IMR-90 (cell line): ENCODE results near the gene PODNL1. TPM values are rescaled to one million over a fixed set of nuclear protein-coding genes. Genes with fewer than 3 reads are reported as not detected.
"Not testable (repeated sequence)": the region's sequence is repeated elsewhere in the genome, so short reads cannot be mapped to it uniquely, and the experiment has no call there.

Source experiments
- ATAC-seq: fragments of 200-7000 bp; cut with Tn5 transposase; 2 replicates; pipeline ENCODE4 v1.9.1; 2020; ENCODE audit warnings: low read depth, mild to moderate bottlenecking, moderate library complexity
- BruUV-seq: library from RNA; stranded (reverse); fragments of 400-500 nt; replicated peaks from 2 replicates; lab custom pipeline; 2021; lab: Mats Ljungman, UMichigan
- CTCF ChIA-PET: fragments of 300-600 bp; formaldehyde crosslinking; extraction: SDS; loops from one replicate; lab custom pipeline; 2021; ENCODE audit warnings: antibody characterized with exemption; lab: Yijun Ruan, JAX
- POLR2A ChIA-PET: fragments of 300-600 bp; sonication (Branson Sonifier 250); formaldehyde crosslinking; loops from one replicate; lab custom pipeline; 2022; ENCODE audit warnings: antibody characterized with exemption; ENCODE audit not compliant: unreplicated experiment; lab: Charles Lee
- DNase-seq: peaks from one replicate; pipeline ENCODE4 v3.0.0; 2013
- H2AFZ ChIP-seq: replicated peaks from 2 replicates; pipeline ENCODE3; 2013; ENCODE audit warnings: low read length, mild to moderate bottlenecking; ENCODE audit not compliant: poor library complexity
- H2AK5ac ChIP-seq: 2 replicates; pipeline ENCODE4 v1.6.1; 2013; ENCODE audit warnings: low read depth, low read length, inconsistent platforms
- H2AK9ac ChIP-seq: replicated peaks from 2 replicates; pipeline ENCODE3; 2013; ENCODE audit warnings: mild to moderate bottlenecking, low read depth, low read length, moderate library complexity; ENCODE audit not compliant: poor library complexity
- H2BK120ac ChIP-seq: 2 replicates; pipeline ENCODE4 v1.6.1; 2013; ENCODE audit warnings: low read depth, low read length, inconsistent platforms
- H2BK15ac ChIP-seq: 3 replicates; pipeline ENCODE4 v1.6.1; 2013; ENCODE audit warnings: low read depth, low read length, inconsistent platforms
- H2BK20ac ChIP-seq: 2 replicates; pipeline ENCODE4 v1.6.1; 2013; ENCODE audit warnings: low read depth, mild to moderate bottlenecking, inconsistent platforms, low read length, moderate library complexity
- H2BK5ac ChIP-seq: 2 replicates; pipeline ENCODE4 v1.6.1; 2013; ENCODE audit warnings: mild to moderate bottlenecking, low read depth, low read length, inconsistent platforms; ENCODE audit not compliant: poor library complexity, severe bottlenecking
- H3K14ac ChIP-seq: replicated peaks from 2 replicates; pipeline ENCODE4 v1.6.1; 2013; ENCODE audit warnings: low read depth, low read length, inconsistent platforms
- H3K18ac ChIP-seq: 2 replicates; pipeline ENCODE4 v1.6.1; 2013; ENCODE audit warnings: low read depth, low read length, control low read depth
- H3K23ac ChIP-seq: 2 replicates; pipeline ENCODE4 v1.6.1; 2013; ENCODE audit warnings: low read depth, low read length, inconsistent platforms
- H3K27ac ChIP-seq: 2 replicates; pipeline ENCODE4 v1.5.1; 2013; ENCODE audit warnings: mild to moderate bottlenecking, control low read depth, low read length; ENCODE audit not compliant: insufficient read depth
- H3K27me3 ChIP-seq: 2 replicates; pipeline ENCODE4 v1.6.1; 2013; ENCODE audit warnings: low read length; ENCODE audit not compliant: control insufficient read depth, insufficient read depth
- H3K36me3 ChIP-seq: 2 replicates; pipeline ENCODE4 v1.6.1; 2013; ENCODE audit warnings: low read length, mixed read lengths; ENCODE audit not compliant: control insufficient read depth, insufficient read depth
- H3K4ac ChIP-seq: 2 replicates; pipeline ENCODE4 v1.6.1; 2013; ENCODE audit warnings: low read depth, low read length, inconsistent platforms
- H3K4me1 ChIP-seq: 2 replicates; pipeline ENCODE4 v1.6.1; 2013; ENCODE audit warnings: low read length, mixed read lengths; ENCODE audit not compliant: control insufficient read depth, insufficient read depth
- H3K4me2 ChIP-seq: 2 replicates; pipeline ENCODE4 v1.6.1; 2013; ENCODE audit warnings: low read depth, mild to moderate bottlenecking, control low read depth, low read length, moderate library complexity
- H3K4me3 ChIP-seq: 2 replicates; pipeline ENCODE4 v1.5.1; 2013; ENCODE audit warnings: low read depth, mild to moderate bottlenecking, control low read depth, low read length, moderate library complexity; ENCODE audit not compliant: insufficient read depth
- H3K56ac ChIP-seq: 2 replicates; pipeline ENCODE4 v1.6.1; 2013; ENCODE audit warnings: low read length, inconsistent platforms; ENCODE audit not compliant: insufficient read depth; ENCODE audit errors: extremely low read depth
- H3K79me1 ChIP-seq, 2 experiments: 2 replicates each; pipeline ENCODE4 v1.6.1; 2013; ENCODE audit warnings: low read length in 2 of 2, inconsistent platforms in 1 of 2, low read depth in 1 of 2
- H3K9ac ChIP-seq: 2 replicates; pipeline ENCODE4 v1.6.1; 2013; ENCODE audit warnings: low read depth, low read length, control low read depth
- H3K9me1 ChIP-seq: 2 replicates; pipeline ENCODE4 v1.6.1; 2013; ENCODE audit warnings: low read length, inconsistent platforms; ENCODE audit not compliant: insufficient read depth
- H3K9me3 ChIP-seq: 2 replicates; pipeline ENCODE4 v1.6.1; 2013; ENCODE audit warnings: low read length; ENCODE audit not compliant: control insufficient read depth, insufficient read depth
- H4K20me1 ChIP-seq: 2 replicates; pipeline ENCODE4 v1.6.1; 2013; ENCODE audit warnings: low read length, inconsistent platforms; ENCODE audit not compliant: insufficient read depth
- H4K5ac ChIP-seq: 2 replicates; pipeline ENCODE4 v1.6.1; 2013; ENCODE audit warnings: mild to moderate bottlenecking, low read depth, low read length, control low read depth
- H4K8ac ChIP-seq, 2 experiments: 2 replicates each; pipeline ENCODE4 v1.6.1; 2013; ENCODE audit warnings: low read depth in 2 of 2, low read length in 2 of 2, control low read depth in 1 of 2, inconsistent platforms in 1 of 2
- H4K91ac ChIP-seq: 2 replicates; pipeline ENCODE4 v1.6.1; 2013; ENCODE audit warnings: low read depth, low read length, inconsistent platforms; ENCODE audit not compliant: insufficient read depth
- WGBS, 2 experiments: methylation state at CpG; one replicate each; pipeline versions ENCODE4 v1.1.5 to v1.1.7; 2013; ENCODE audit warnings: missing lambda C conversion rate in 2 of 2; ENCODE audit not compliant: insufficient read length in 1 of 2; ENCODE audit errors: extremely low coverage in 2 of 2; 5-methylcytosine and 5-hydroxymethylcytosine counted together
- dilution Hi-C: fragments of 300-500 bp; cut with HindIII; formaldehyde crosslinking; loops from one replicate; pipeline ENCODE4 v1.14.3; 2018; ENCODE audit warnings: low sequenced_read_pairs; ENCODE audit not compliant: unreplicated experiment
- in situ Hi-C: fragments of 300-500 bp; cut with MboI; formaldehyde crosslinking; loops from 3 replicates; pipeline ENCODE4 v1.14.3; 2019; ENCODE audit warnings: low sequenced_read_pairs, inconsistent platforms, mixed read lengths
- intact Hi-C: fragments of 100-400 bp; cut with micrococcal nuclease; formaldehyde crosslinking; loops from 2 replicates; pipeline ENCODE4 v1.10.0; 2022
- polyA plus RNA-seq, 3 experiments: library from polyadenylated mRNA; depleted of rRNA; stranded (reverse); fragments of >200 nt; gene quantifications; 2 replicates each; pipeline ENCODE4 v1.2.3, GENCODE V29; 2012; ENCODE audit warnings: low replicate concordance in 1 of 3
- total RNA-seq: library from RNA; depleted of rRNA; stranded (reverse); fragments of >200 nt; gene quantifications from 2 replicates; pipeline ENCODE4 v1.2.3, GENCODE V29; 2012

PODNL1 gene
- total and polyA plus RNA-seq, 2 of the 4 experiments (the other 2 are of a cell fraction) = under 0.01 to 2.4 TPM

DNA sequence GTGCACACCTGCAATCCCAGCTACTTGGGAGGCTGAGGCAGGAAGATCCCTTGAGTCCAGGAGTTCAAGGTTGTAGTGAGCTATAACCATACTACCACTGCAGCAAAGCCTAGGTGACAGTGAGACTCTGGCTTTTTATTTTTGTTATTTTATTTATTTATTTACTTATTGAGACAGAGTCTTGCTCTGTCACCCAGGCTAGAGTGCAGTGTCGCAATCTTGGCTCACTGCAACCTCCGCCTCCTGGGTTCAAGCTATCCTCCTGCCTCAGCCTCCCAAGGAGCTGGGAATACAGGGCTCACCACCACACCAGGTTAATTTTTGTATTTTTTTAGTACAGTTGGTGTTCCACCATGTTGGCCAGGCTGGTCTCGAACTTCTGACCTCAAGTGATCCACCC, 35.3 kb upstream of the PODNL1 start:
- H4K5ac ChIP-seq, H3K9me1 ChIP-seq, H2AK5ac ChIP-seq, H3K14ac ChIP-seq, H3K79me1 ChIP-seq, dilution Hi-C loops, H3K4ac ChIP-seq, H3K4me1 ChIP-seq, ATAC-seq, H3K56ac ChIP-seq, POLR2A ChIA-PET, H3K4me2 ChIP-seq, in situ Hi-C loops, H3K9me3 ChIP-seq, H3K27me3 ChIP-seq, H4K8ac ChIP-seq, H2BK120ac ChIP-seq, DNase-seq, H3K18ac ChIP-seq, H3K23ac ChIP-seq, H2BK5ac ChIP-seq, H2BK15ac ChIP-seq, intact Hi-C loops, H2AFZ ChIP-seq, H2BK20ac ChIP-seq, H4K91ac ChIP-seq, H3K4me3 ChIP-seq, H3K27ac ChIP-seq, BruUV-seq, H4K20me1 ChIP-seq, H2AK9ac ChIP-seq, H3K9ac ChIP-seq: not testable (repeated sequence)
- peaks cover 22% of the 10 kb centered on the region; the same call in 1 of the 2 replicates for H3K36me3 ChIP-seq
- no CpG with 5 or more reads among the region's 3 CpGs for WGBS, 2 experiments
- CTCF ChIA-PET = interaction anchor here (1.0 kb wide), 1 partner anchor 9 kb away, joined by 4 read pairs; no protein-coding TSS in a partner anchor
